Ovary (tissue), 3 donors: ENCODE measurements around the gene TRAF1.

ENCODE experiments used
- CTCF ChIP-seq, 3 donors: fragments of 450-650 bp in 2 of 3; fragments of 200-600 bp in 1 of 3; IDR thresholded peaks; one replicate each; pipeline versions ENCODE4 v1.5.1 to v1.8.0; 2016 to 2022; ENCODE audit warnings: antibody characterized with exemption in 3 of 3, mild to moderate bottlenecking in 1 of 3
- POLR2A ChIP-seq: fragments of 450-650 bp; IDR thresholded peaks from one replicate; pipeline ENCODE4 v1.6.1; 2017; ENCODE audit warnings: antibody characterized with exemption, mild to moderate bottlenecking, moderate library complexity
- donor health status: DM: no; HTN: no; CAD: no.

- TF ChIP-seq CTCF (IDR thresholded peaks at IDR 0.05) (no peak), POLR2A (no peak)
Measured at GRCh38 chr9:120970244-120970643, 43.6 kb upstream of the TRAF1 start.
